GM19455 (cell line): ENCODE measurements around the gene MTHFSD.

Experiments used
- ATAC-seq: cut with Tn5 transposase; IDR thresholded peaks from one replicate; pipeline ENCODE4 v1.9.1; 2021; ENCODE audit not compliant: unreplicated experiment

Gene MTHFSD

DNA sequence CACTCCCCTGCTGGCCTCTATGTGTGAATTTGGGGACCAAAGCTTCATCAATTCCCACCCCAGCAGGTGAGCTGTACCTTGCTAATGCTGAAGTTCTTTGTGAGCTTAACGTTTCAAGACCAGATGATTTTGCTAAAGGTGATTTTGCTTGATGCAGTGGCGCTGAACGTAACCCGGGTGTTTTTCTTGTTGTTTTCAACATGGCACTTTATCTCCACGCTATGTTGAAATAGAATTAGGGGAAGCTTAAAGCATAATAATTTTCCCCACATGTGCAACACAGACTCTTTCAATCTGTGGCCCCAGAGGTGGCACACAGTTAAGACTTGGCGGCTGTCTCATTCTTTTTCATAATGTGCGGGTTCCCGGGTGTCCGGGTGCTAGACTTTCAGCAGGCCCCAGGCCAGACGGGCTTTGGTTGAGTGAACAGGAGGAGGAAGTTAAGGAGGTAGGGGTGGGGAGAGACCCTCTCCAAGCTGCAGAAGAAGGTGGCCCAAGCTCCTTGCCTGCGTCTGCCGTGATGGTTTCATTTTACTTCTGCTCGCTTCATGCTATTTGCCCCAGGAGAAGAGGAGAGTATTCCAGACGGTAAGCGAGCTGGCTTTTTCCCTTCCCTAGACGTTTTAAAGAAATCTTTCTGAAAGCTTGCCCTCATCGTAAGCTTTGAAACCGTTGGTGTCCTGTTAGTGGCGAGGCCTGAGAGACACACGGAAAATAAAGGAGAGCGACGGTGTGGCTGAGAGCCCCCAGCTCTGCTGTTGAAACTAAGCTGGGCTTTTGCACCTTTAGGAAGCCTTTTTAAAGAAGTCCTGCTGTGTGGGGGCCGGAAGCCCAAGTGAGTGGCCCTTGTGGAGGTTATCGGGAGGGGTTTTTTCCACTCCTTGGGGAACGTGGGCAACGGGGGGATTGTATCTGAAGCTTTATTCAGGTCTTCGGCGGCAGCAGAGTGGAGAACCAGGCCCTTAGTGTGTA, 15.8 kb upstream of the MTHFSD start:
- no peak for ATAC-seq

DNA sequence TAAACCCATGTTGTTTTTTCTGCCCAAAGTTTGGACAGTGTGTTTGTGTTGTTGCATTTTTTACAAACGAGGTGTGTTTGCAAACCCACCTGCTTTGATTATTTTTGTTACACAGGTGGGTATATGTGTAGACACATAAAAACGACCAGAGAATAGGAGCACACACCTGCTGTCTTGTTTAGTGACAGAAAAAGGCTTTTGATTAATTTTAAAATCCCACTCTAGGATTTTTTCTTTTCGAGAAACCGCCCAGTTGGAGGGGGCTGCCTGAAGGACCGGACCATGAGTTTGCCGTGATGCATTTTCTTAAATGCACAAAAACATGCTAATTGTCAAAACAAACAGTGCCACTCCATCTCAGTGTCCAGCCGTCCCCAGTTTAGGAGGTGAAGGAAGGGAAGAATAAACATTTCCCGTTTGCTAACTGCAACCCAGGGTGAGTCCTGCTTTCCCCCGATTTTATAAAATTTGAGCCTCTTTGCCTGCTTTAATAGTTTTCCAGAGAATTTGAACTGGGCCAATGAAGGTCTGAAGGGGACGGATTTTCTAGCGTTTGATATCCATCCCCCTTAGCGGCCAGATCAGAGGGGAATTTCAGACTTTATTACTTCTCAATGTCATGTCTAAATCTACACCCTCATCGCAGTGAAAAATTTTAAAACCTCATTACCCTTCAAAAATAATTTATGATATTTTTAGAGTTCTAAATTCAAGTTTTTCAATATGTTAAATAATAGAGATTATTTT, 14.8 kb upstream of the MTHFSD start:
- ATAC-seq, result no peak

DNA sequence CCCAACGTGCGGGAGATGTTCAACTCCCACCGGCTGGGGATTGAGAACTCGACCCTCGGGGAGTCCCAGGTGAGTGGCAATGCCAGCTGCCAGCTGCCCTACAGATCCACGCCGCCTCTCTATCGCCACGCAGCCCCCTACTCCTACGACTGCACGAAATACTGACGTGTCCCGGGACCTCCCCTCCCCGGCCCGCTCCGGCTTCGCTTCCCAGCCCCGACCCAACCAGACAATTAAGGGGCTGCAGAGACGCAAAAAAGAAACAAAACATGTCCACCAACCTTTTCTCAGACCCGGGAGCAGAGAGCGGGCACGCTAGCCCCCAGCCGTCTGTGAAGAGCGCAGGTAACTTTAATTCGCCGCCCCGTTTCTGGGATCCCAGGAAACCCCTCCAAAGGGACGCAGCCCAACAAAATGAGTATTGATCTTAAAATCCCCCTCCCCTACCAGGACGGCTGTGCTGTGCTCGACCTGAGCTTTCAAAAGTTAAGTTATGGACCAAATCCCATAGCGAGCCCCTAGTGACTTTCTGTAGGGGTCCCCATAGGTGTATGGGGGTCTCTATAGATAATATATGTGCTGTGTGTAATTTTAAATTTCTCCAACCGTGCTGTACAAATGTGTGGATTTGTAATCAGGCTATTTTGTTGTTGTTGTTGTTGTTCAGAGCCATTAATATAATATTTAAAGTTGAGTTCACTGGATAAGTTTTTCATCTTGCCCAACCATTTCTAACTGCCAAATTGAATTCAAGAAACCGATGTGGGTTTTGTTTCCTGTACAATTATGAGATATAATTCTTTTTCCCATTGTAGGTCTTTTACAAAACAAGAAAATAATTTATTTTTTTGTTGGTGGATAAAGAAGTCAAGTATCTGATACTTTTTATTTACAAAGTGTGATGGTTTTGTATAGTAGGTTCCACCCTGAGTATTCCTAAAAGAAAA, 13.9 kb upstream of the MTHFSD start:
- no peak for ATAC-seq

DNA sequence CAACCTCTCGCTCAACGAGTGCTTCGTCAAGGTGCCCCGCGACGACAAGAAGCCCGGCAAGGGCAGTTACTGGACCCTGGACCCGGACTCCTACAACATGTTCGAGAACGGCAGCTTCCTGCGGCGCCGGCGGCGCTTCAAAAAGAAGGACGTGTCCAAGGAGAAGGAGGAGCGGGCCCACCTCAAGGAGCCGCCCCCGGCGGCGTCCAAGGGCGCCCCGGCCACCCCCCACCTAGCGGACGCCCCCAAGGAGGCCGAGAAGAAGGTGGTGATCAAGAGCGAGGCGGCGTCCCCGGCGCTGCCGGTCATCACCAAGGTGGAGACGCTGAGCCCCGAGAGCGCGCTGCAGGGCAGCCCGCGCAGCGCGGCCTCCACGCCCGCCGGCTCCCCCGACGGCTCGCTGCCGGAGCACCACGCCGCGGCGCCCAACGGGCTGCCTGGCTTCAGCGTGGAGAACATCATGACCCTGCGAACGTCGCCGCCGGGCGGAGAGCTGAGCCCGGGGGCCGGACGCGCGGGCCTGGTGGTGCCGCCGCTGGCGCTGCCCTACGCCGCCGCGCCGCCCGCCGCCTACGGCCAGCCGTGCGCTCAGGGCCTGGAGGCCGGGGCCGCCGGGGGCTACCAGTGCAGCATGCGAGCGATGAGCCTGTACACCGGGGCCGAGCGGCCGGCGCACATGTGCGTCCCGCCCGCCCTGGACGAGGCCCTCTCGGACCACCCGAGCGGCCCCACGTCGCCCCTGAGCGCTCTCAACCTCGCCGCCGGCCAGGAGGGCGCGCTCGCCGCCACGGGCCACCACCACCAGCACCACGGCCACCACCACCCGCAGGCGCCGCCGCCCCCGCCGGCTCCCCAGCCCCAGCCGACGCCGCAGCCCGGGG, 12.9 kb upstream of the MTHFSD start:
- no peak for ATAC-seq

DNA sequence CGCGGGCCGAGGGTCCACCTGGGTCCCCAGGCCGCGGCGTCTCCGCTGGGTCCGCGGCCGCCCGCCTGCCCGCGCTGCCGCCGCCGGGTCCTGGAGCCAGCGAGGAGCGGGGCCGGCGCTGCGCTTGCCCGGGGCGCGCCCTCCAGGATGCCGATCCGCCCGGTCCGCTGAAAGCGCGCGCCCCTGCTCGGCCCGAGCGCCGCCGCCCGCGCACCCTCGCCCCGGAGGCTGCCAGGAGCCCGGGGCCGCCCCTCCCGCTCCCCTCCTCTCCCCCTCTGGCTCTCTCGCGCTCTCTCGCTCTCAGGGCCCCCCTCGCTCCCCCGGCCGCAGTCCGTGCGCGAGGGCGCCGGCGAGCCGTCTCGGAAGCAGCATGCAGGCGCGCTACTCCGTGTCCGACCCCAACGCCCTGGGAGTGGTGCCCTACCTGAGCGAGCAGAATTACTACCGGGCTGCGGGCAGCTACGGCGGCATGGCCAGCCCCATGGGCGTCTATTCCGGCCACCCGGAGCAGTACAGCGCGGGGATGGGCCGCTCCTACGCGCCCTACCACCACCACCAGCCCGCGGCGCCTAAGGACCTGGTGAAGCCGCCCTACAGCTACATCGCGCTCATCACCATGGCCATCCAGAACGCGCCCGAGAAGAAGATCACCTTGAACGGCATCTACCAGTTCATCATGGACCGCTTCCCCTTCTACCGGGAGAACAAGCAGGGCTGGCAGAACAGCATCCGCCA, 12.1 kb upstream of the MTHFSD start:
- no peak for ATAC-seq

DNA sequence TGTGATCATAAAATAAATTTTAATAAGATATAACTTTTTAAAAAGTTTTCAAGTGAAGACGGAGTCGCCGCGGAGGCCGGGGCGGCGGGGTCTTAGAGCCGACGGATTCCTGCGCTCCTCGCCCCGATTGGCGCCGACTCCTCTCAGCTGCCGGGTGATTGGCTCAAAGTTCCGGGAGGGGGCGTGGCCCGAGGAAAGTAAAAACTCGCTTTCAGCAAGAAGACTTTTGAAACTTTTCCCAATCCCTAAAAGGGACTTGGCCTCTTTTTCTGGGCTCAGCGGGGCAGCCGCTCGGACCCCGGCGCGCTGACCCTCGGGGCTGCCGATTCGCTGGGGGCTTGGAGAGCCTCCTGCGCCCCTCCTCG, 11.5 kb upstream of the MTHFSD start, which contains the start of gene FOXC2:
FOXC2 (plus strand) TSS at position 229 of the 365 bp plus-strand sequence. CDS start 507 bp downstream, outside the sequence.
- ATAC-seq, result no peak

DNA sequence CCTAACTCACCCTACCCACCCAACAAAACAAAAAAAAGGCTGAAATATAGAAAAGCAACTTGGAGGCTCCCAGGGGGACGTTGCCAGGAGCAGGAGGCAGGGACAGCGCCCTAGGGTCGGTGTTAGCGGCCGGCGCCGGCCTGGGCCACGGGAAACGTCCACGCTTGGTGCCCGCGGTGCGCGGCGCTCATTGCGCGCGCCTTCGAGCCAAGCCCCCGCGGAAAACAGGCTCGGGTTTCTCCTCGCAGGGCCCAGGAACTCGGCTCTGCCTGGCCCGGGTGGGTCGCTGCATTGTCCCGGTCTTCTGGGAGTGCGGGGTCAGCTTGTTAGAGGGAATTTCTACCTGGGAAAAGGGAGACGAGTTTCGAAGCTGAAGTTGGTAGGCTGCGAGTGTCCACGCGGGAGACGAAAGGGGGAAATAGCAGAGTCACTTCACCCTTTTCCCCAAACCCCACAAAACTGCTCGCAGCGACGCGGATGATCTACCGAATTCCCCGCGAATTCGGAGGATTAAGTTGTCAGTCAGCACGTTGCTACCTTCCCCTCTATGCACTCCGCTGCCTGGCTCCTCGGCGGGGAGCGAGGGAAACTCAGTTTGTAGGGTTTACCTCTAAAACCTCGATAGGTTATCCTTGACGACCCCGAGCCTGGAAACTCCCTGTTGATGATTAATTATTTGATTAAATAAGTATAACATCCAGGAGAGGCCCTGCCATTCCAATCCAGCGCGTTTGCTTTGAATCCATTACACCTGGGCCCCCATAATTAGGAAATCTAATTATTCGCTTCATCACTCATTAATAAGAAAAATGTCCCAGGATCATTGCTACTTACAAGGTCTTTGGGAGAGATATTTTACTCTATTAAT, 10.8 kb upstream of the MTHFSD start:
- no peak for ATAC-seq

DNA sequence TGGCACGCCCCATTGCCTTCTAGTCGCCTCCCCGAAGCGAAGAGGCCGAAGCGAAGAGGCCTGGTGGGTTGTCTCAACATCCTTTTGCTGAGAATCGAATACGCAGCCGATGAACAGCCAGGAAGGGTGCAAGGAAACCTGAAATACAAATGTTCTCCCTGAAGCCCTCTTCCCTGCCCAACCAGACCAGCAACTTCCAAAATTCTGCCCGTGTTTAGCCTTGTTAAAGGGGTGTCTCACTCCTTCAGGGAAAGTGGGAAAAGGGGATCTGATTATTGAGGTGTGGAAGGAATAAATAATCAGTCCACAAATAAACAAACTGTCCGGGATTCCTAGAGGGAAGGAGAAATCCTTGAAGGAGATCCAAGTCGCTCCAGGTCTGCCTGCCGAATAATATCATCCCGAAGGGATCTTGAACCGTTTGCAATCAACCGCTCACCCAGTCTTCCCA, 10.2 kb upstream of the MTHFSD start:
- ATAC-seq, result no peak

DNA sequence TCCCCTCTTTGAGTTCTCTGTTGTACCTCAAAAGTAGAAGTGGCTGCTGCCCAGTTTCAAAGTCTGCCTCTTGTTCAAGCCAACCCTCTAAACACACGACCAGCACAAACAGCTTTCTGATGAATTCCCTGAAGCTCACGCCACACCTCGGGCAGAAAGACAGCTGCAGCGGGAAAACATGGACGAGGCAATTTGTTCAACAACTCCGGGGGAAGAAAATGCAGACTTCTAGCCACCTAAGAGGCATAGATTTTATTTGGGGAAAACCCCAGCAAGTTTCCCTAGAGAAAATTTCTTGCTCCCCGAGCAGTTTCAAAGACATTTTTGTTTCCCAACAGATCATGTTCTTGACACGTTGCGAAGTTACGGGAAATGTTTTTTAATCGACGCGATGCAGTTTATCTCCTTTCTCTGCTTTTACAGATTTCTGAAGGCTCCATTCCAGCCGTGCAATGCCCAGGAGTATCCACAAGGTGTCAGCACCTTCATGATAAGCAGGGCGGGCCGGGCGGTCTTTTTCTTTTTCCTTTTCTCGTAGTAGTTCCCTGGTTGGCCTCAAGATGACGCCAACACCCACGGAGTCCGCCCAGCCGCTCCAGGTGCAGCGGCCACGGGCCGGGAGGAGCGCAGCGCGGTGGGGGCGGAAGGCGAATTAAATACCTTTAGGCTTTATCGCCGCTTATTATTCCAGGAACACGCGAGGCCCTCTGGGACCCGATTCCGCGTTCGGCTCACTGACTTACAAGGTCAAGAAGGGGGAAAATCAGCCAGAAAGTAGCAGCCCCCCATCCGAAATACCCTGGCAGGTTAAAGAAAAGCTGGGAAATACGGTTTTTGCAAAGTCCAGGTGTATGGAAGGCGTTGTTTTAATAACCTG, 8.7 kb upstream of the MTHFSD start:
- no peak for ATAC-seq

DNA sequence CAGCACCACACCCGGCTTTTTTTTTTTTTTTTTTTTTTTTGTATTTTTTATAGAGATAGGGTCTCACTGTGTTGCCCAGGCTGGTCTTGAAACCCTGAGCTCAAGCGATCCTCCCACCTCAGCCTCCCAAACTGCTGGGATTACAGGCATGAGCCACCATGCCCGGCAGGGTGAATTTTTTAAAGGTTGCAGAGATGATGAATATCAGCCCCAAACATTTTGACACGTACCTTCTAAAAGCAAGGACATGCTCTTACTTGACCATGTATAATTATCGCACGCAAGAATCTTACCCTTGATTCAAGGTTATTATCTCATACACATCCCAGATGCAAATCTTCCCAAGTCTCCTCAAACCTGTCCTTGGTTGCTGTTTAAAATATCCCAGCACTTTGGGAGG, 7.3 kb upstream of the MTHFSD start:
- no peak for ATAC-seq

DNA sequence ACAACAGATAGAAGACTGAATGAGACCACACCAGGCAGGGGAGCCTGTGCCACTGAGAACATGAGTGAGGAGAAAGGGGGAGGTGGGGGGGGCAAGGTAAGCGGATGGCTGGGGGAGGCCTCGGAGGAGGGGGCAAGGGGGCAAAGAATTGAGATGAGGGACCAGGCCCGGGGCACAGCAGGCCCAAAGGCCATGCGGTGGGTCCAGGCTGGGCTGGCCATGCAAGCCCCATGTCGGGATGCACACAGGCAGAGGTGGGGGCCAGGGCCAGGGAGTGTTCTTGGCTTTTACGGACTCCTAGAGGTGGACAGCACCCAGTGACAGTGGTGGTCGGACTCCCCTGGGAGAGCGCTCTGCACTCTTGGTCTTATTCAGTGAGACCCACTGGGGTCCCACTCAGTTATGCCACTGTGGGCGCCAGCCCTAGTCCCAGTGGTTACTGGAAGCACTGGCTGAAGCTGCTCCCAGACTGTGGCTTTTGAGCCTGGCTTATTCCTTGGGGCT, 4.8 kb upstream of the MTHFSD start:
- ATAC-seq, result no peak

DNA sequence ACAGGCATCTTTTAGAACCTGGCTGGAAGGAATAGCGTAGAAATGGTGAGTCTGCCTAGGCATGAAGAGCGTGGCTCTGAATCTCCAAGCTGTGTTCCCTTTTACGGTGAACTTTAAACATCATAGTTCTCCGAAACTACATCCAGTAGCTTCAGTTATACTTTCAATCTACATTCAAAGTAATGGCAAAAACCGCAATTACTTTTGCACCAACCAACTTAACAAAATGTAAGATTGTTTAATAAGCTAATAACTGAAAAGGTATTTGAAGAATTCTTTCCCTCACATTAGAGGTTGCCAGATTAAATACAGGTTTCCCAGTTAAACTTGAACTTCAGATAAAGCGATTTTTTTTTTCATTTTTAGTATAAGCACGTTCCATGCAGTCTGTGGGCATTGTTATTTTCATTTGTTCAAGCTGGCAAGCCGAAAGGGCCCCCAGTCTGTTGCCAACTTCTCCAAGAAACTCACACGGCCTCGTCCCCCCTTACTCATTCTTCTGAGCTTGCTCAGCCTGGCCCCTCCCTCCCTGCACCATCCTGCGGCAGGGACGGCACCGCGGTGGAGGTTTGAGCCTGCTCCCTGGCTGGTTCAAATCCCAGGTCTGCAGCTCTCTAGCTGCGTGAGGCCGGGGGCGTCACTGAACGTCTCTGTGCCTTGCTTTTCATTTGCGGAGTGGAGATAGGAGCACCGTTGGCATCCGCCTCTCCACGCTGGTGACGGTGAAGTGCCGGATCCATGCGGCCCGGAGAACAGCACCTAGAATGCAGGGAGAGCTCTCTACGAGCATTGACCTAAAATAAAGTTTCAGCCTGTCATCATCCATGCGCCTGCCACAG, 3.5 kb upstream of the MTHFSD start:
- no peak for ATAC-seq

DNA sequence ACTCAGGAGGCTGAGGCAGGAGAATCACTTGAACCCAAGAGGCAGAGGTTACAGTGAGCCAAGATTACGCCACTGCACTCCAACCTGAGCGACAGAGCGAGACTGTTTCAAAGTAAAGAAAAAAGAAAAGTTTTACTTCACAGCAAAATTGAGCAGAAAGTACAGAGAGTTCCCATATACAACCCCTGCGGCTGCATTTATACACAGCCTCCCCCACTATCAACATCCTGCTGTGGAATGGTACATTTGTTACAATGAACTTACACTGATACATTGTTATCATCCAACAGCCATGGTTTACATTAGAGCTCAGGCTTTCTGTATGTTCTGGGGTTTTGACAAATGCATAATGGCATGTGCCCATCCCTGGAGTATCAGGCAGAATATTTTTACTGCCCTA, 2.6 kb upstream of the MTHFSD start:
- ATAC-seq, result no peak

DNA sequence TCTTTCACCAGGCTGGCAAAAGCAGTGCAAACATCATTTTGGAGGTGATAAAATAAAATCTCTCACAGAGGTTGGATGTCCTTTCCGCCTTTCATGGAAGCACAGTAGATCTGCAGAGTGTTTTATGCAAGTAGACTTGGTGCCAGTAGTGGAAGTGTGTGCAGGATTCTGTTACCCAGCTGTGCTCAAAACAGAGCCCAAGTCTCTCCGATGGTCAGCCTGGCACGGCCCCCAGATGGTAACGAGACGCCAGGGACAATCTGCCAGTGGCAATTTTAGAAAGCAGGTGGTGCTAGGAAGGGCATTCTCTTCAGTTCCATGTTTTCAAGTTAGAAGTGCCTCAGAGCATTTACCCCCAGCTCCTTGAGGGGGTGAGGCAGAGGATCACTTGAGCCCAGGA, 1.5 kb upstream of the MTHFSD start:
- no peak for ATAC-seq

DNA sequence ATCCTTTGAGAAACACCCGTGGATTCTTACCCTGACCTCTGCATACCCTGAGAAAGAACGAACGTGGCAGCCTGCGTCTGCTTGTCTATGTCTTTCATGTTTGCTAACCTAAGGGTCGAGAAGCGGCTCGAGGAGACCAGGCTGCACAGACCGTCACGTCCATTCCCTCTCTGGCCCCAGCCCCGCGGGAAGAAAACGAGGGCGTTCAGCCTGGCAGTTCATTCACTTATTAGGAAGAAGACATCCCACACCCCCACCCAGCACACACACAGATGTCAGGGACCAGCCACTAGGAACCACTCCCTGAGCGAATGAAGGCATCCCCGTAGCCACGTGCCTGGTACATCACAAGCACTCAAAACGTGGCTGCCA, 655 bp upstream of the MTHFSD start:
- no peak for ATAC-seq

DNA sequence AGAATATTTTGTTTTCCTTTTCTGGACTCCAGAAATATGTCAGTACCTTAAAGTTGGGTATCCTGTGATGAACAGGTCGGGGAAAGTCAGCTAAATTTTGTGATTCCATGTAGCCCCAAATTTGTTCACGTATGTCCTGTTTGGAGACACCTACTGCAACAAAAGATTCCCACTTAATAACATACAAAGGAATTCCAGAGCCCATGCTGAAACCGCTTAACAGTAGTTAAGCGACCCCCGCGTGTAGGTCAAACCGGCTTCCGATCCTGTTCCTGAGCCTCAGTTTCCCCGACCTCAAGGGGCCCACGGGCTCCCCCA, 477 bp downstream of the MTHFSD start:
- ATAC-seq, result no peak
